ENCODE measurements around the gene ERMAP. TPM values are rescaled to one million over a fixed set of nuclear protein-coding genes. Genes with fewer than 3 reads are reported as not detected.

The ERMAP gene
- total RNA-seq, 1 donor from 2014 or later = 10.4 TPM

DNA sequence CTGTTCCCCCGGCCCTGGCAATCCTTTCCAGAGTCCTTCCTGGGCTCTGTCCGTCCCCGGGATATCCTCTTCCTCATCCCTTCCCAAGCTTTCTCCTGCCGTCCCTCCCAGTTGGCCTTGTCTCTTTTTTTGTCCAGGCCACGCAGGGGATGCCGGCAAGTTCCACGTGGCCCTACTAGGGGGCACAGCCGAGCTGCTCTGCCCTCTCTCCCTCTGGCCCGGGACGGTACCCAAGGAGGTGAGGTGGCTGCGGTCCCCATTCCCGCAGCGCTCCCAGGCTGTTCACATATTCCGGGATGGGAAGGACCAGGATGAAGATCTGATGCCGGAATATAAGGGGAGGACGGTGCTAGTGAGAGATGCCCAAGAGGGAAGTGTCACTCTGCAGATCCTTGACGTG is 13.7 kb downstream of the ERMAP start:
- H3K9me3 Mint-ChIP-seq (ENCODE audit: low read depth) = no peaks in the 10 kb centered on the region
- no peak overlapping the region for H3K4me3 Mint-ChIP-seq (ENCODE audit: low read depth)
- H3K4me1 Mint-ChIP-seq (ENCODE audit: low read depth) = peaks cover 4% of the 10 kb centered on the region
- DNase-seq (ENCODE audit: low spot score, unreplicated experiment) = no peak
- TF ChIP-seq, protein P1, sequence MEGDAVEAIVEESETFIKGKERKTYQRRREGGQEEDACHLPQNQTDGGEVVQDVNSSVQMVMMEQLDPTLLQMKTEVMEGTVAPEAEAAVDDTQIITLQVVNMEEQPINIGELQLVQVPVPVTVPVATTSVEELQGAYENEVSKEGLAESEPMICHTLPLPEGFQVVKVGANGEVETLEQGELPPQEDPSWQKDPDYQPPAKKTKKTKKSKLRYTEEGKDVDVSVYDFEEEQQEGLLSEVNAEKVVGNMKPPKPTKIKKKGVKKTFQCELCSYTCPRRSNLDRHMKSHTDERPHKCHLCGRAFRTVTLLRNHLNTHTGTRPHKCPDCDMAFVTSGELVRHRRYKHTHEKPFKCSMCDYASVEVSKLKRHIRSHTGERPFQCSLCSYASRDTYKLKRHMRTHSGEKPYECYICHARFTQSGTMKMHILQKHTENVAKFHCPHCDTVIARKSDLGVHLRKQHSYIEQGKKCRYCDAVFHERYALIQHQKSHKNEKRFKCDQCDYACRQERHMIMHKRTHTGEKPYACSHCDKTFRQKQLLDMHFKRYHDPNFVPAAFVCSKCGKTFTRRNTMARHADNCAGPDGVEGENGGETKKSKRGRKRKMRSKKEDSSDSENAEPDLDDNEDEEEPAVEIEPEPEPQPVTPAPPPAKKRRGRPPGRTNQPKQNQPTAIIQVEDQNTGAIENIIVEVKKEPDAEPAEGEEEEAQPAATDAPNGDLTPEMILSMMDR (IDR thresholded peaks at IDR 0.05; ENCODE audit: unreplicated experiment) = no peak
- H3K27ac Mint-ChIP-seq = no peak overlapping the region
- peaks cover 1% of the 10 kb centered on the region for H3K36me3 Mint-ChIP-seq (ENCODE audit: insufficient read depth)
- H3K27me3 Mint-ChIP-seq = no peaks in the 10 kb centered on the region

GRCh38 chr1:42831273-42831672 is 14.4 kb downstream of the ERMAP start:
- peaks cover 9% of the 10 kb centered on the region for H3K4me1 Mint-ChIP-seq (ENCODE audit: low read depth)
- no peaks in the 10 kb centered on the region for H3K9me3 Mint-ChIP-seq (ENCODE audit: low read depth)
- no peaks in the 10 kb centered on the region for H3K27me3 Mint-ChIP-seq
- H3K27ac Mint-ChIP-seq = no peak overlapping the region
- peaks cover 1% of the 10 kb centered on the region for H3K36me3 Mint-ChIP-seq (ENCODE audit: insufficient read depth)
- DNase-seq (ENCODE audit: low spot score, unreplicated experiment) = no peak
- TF ChIP-seq, protein P1 (IDR thresholded peaks at IDR 0.05; ENCODE audit: unreplicated experiment) = no peak
- H3K4me3 Mint-ChIP-seq (ENCODE audit: low read depth) = no peak overlapping the region

- peaks cover 9% of the 10 kb centered on the region for H3K4me1 Mint-ChIP-seq (ENCODE audit: low read depth)
Measured at GRCh38 chr1:42832641-42833240, 15.8 kb downstream of the ERMAP start.

GRCh38 chr1:42833981-42834380 is 17.1 kb downstream of the ERMAP start:
- H3K27ac Mint-ChIP-seq = no peak overlapping the region
- peaks cover 1% of the 10 kb centered on the region for H3K36me3 Mint-ChIP-seq (ENCODE audit: insufficient read depth)
- H3K4me1 Mint-ChIP-seq (ENCODE audit: low read depth) = peaks cover 9% of the 10 kb centered on the region
- no peak overlapping the region for H3K4me3 Mint-ChIP-seq (ENCODE audit: low read depth)
- H3K9me3 Mint-ChIP-seq (ENCODE audit: low read depth) = no peaks in the 10 kb centered on the region
- TF ChIP-seq, protein P1 (IDR thresholded peaks at IDR 0.05; ENCODE audit: unreplicated experiment) = no peak
- no peaks in the 10 kb centered on the region for H3K27me3 Mint-ChIP-seq
- DNase-seq (ENCODE audit: low spot score, unreplicated experiment) = no peak

More at GRCh38 chr1:42832641-42833240, 15.8 kb downstream of the ERMAP start:
- no peaks in the 10 kb centered on the region for H3K9me3 Mint-ChIP-seq (ENCODE audit: low read depth)
- H3K27ac Mint-ChIP-seq = no peak overlapping the region
- TF ChIP-seq, protein P1 (IDR thresholded peaks at IDR 0.05; ENCODE audit: unreplicated experiment) = no peak
- no peaks in the 10 kb centered on the region for H3K27me3 Mint-ChIP-seq
- DNase-seq (ENCODE audit: low spot score, unreplicated experiment) = no peak
- H3K36me3 Mint-ChIP-seq (ENCODE audit: insufficient read depth) = peaks cover 1% of the 10 kb centered on the region
- no peak overlapping the region for H3K4me3 Mint-ChIP-seq (ENCODE audit: low read depth)

- Mint-ChIP-seq H3K36me3 (ENCODE audit: insufficient read depth) (peaks cover 1% of the 10 kb centered on the region), H3K27me3 (no peaks in the 10 kb centered on the region), H3K4me1 (ENCODE audit: low read depth) (peaks cover 9% of the 10 kb centered on the region), H3K27ac (no peak overlapping the region), H3K9me3 (ENCODE audit: low read depth) (no peaks in the 10 kb centered on the region), H3K4me3 (ENCODE audit: low read depth) (no peak overlapping the region)
- no peak for DNase-seq (ENCODE audit: low spot score, unreplicated experiment)
- TF ChIP-seq, protein P1 (IDR thresholded peaks at IDR 0.05; ENCODE audit: unreplicated experiment) = no peak
Measured at GRCh38 chr1:42834803-42835202, 17.9 kb downstream of the ERMAP start.

All from progenitor cell of endocrine pancreas (in vitro differentiated cells).